Smooth muscle cell (in vitro differentiated cells): Measurements from ENCODE around the gene SPECC1L. TPM values are rescaled to one million over a fixed set of nuclear protein-coding genes. Genes with fewer than 3 reads are reported as not detected.

Experiments used
- DNase-seq: peaks from one replicate; lab custom pipeline; 2025; ENCODE audit not compliant: unreplicated experiment; lab: John Stamatoyannopoulos, UW
- H2AFZ ChIP-seq: fragments of 200-600 bp; sonication (generic); 2 replicates; pipeline ENCODE4 v1.6.0; 2016; ENCODE audit warnings: antibody characterized with exemption, low read depth, mild to moderate bottlenecking
- H3F3A ChIP-seq: fragments of 200-600 bp; sonication (generic); 2 replicates; pipeline ENCODE4 v1.6.0; 2017; ENCODE audit warnings: antibody characterized with exemption, low read depth
- H3K27ac ChIP-seq: fragments of 200-600 bp; sonication (generic); 2 replicates; pipeline ENCODE4 v1.5.1; 2016; ENCODE audit warnings: low read depth, mild to moderate bottlenecking
- H3K27me3 ChIP-seq: fragments of 200-600 bp; sonication (generic); 2 replicates; pipeline ENCODE4 v1.6.1; 2016; ENCODE audit warnings: low read depth, mild to moderate bottlenecking
- H3K36me3 ChIP-seq: fragments of 200-600 bp; sonication (generic); 2 replicates; pipeline ENCODE4 v1.5.1; 2016; ENCODE audit warnings: low read depth
- H3K4me1 ChIP-seq: fragments of 200-600 bp; sonication (generic); 2 replicates; pipeline ENCODE4 v1.5.1; 2016; ENCODE audit warnings: low read depth
- H3K4me2 ChIP-seq: fragments of 200-600 bp; sonication (generic); 2 replicates; pipeline ENCODE4 v1.6.0; 2016; ENCODE audit warnings: mild to moderate bottlenecking
- H3K4me3 ChIP-seq: fragments of 200-600 bp; sonication (generic); 2 replicates; pipeline ENCODE4 v1.5.1; 2016; ENCODE audit warnings: mild to moderate bottlenecking
- H3K79me2 ChIP-seq: fragments of 200-600 bp; sonication (generic); 2 replicates; pipeline ENCODE4 v1.6.0; 2016; ENCODE audit warnings: low read depth, mild to moderate bottlenecking
- H3K9ac ChIP-seq: fragments of 200-600 bp; sonication (generic); 2 replicates; pipeline ENCODE4 v1.6.0; 2016; ENCODE audit warnings: low read depth
- H3K9me3 ChIP-seq: fragments of 200-600 bp; sonication (generic); replicated peaks from 2 replicates; pipeline ENCODE4 v1.5.1; 2016; ENCODE audit warnings: low read depth
- H4K20me1 ChIP-seq: fragments of 200-600 bp; sonication (generic); 2 replicates; pipeline ENCODE4 v1.6.0; 2016; ENCODE audit warnings: low read depth
- whole genome bisulfite sequencing: methylation state at CpG from one replicate; pipeline ENCODE4 v1.1.7; 2016; ENCODE audit warnings: low lambda C conversion rate; 5-methylcytosine and 5-hydroxymethylcytosine counted together
- polyA plus RNA-seq: library from polyadenylated mRNA; unstranded; fragments of >200 nt; fragmentation: Nextera tagmentation; extraction: Ambion mirVana; gene quantifications from 2 replicates; pipeline ENCODE4 v1.2.1, GENCODE V29; 2016
- total RNA-seq: library from RNA; depleted of rRNA; stranded (reverse); fragments of >200 nt; gene quantifications from 2 replicates; pipeline ENCODE4 v1.2.3, GENCODE V29; 2014
- TF ChIP-seq, protein P1 (sequence below): fragments of 200-600 bp; sonication (generic); IDR thresholded peaks from 2 replicates; pipeline ENCODE4 v1.5.1; 2017; ENCODE audit warnings: borderline replicate concordance, mild to moderate bottlenecking, antibody characterized with exemption; ENCODE audit not compliant: insufficient read depth, poor library complexity, severe bottlenecking

The SPECC1L gene
- total and polyA plus RNA-seq, 2 experiments from 2014 or later, result 10.0 to 19.1 TPM

DNA sequence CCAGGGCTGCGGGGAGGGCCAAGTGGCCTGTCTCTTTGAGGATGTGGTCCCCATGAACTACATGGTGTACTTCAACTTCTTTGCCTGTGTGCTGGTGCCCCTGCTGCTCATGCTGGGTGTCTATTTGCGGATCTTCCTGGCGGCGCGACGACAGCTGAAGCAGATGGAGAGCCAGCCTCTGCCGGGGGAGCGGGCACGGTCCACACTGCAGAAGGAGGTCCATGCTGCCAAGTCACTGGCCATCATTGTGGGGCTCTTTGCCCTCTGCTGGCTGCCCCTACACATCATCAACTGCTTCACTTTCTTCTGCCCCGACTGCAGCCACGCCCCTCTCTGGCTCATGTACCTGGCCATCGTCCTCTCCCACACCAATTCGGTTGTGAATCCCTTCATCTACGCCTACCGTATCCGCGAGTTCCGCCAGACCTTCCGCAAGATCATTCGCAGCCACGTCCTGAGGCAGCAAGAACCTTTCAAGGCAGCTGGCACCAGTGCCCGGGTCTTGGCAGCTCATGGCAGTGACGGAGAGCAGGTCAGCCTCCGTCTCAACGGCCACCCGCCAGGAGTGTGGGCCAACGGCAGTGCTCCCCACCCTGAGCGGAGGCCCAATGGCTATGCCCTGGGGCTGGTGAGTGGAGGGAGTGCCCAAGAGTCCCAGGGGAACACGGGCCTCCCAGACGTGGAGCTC, 170.2 kb downstream of the SPECC1L start:
- Histone ChIP-seq H3K4me3 (no peak overlapping the region), H3K9ac (no peak overlapping the region), H4K20me1 (no peaks in the 10 kb centered on the region), H3K79me2 (no peaks in the 10 kb centered on the region), H3K36me3 (no peaks in the 10 kb centered on the region), H3K4me1 (peaks cover 8% of the 10 kb centered on the region), H2AFZ (no peak overlapping the region), H3F3A (no peaks in the 10 kb centered on the region), H3K27me3 (no peaks in the 10 kb centered on the region), H3K4me2 (no peak overlapping the region), H3K9me3 (no peaks in the 10 kb centered on the region), H3K27ac (no peak overlapping the region)
- no peak for DNase-seq
- WGBS, result 97% methylated on average over 30 of the region's 30 CpGs
- TF ChIP-seq, protein P1, sequence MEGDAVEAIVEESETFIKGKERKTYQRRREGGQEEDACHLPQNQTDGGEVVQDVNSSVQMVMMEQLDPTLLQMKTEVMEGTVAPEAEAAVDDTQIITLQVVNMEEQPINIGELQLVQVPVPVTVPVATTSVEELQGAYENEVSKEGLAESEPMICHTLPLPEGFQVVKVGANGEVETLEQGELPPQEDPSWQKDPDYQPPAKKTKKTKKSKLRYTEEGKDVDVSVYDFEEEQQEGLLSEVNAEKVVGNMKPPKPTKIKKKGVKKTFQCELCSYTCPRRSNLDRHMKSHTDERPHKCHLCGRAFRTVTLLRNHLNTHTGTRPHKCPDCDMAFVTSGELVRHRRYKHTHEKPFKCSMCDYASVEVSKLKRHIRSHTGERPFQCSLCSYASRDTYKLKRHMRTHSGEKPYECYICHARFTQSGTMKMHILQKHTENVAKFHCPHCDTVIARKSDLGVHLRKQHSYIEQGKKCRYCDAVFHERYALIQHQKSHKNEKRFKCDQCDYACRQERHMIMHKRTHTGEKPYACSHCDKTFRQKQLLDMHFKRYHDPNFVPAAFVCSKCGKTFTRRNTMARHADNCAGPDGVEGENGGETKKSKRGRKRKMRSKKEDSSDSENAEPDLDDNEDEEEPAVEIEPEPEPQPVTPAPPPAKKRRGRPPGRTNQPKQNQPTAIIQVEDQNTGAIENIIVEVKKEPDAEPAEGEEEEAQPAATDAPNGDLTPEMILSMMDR, result no peak

DNA sequence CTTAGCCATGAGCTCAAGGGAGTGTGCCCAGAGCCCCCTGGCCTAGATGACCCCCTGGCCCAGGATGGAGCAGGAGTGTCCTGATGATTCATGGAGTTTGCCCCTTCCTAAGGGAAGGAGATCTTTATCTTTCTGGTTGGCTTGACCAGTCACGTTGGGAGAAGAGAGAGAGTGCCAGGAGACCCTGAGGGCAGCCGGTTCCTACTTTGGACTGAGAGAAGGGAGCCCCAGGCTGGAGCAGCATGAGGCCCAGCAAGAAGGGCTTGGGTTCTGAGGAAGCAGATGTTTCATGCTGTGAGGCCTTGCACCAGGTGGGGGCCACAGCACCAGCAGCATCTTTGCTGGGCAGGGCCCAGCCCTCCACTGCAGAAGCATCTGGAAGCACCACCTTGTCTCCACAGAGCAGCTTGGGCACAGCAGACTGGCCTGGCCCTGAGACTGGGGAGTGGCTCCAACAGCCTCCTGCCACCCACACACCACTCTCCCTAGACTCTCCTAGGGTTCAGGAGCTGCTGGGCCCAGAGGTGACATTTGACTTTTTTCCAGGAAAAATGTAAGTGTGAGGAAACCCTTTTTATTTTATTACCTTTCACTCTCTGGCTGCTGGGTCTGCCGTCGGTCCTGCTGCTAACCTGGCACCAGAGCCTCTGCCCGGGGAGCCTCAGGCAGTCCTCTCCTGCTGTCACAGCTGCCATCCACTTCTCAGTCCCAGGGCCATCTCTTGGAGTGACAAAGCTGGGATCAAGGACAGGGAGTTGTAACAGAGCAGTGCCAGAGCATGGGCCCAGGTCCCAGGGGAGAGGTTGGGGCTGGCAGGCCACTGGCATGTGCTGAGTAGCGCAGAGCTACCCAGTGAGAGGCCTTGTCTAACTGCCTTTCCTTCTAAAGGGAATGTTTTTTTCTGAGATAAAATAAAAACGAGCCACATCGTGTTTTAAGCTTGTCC, 171.0 kb downstream of the SPECC1L start:
- no peaks in the 10 kb centered on the region for H3K79me2 ChIP-seq
- H3K4me3 ChIP-seq, result no peak overlapping the region
- H3K27me3 ChIP-seq, result no peaks in the 10 kb centered on the region
- no peaks in the 10 kb centered on the region for H3K9me3 ChIP-seq
- H2AFZ ChIP-seq, result no peak overlapping the region
- no peak for DNase-seq
- no peaks in the 10 kb centered on the region for H3K36me3 ChIP-seq
- no peak overlapping the region for H3K9ac ChIP-seq
- peaks cover 11% of the 10 kb centered on the region for H3K4me1 ChIP-seq
- TF ChIP-seq, protein P1, result no peak
- no peaks in the 10 kb centered on the region for H4K20me1 ChIP-seq
- 80% methylated on average over 8 of the region's 8 CpGs for WGBS
- no peaks in the 10 kb centered on the region for H3F3A ChIP-seq
- no peak overlapping the region for H3K27ac ChIP-seq
- H3K4me2 ChIP-seq, result no peak overlapping the region

DNA sequence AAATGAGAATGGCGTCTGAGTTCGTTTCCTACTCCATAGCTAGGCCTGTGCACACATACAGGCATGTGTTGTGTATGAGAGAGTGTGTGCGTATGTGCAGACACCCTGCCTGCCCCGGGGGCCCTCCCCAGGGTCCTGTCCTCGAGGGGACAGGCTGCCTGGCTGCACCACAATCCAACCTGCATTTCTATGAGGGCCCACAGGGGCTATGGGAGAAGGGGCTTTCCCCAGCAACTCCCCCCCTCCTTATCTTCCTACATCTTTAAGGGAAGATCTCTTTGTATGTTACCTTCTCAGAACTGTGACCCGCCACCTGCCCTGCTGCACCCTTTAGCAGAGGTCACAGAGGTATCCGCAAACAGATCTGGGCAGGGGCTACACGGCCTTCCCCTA, 171.7 kb downstream of the SPECC1L start:
- no peak for DNase-seq
- no peak overlapping the region for H3K4me3 ChIP-seq
- WGBS, result 95% methylated on average over 8 of the region's 8 CpGs
- no peak overlapping the region for H3K9ac ChIP-seq
- no peaks in the 10 kb centered on the region for H3K9me3 ChIP-seq
- no peaks in the 10 kb centered on the region for H3K36me3 ChIP-seq
- TF ChIP-seq, protein P1, result no peak
- no peaks in the 10 kb centered on the region for H3K27me3 ChIP-seq
- H3K4me1 ChIP-seq, result peaks cover 11% of the 10 kb centered on the region
- no peaks in the 10 kb centered on the region for H3F3A ChIP-seq
- H3K4me2 ChIP-seq, result no peak overlapping the region
- no peak overlapping the region for H2AFZ ChIP-seq
- H4K20me1 ChIP-seq, result no peaks in the 10 kb centered on the region
- H3K27ac ChIP-seq, result no peak overlapping the region
- no peaks in the 10 kb centered on the region for H3K79me2 ChIP-seq
